IMR-90 (cell line): ENCODE results near the gene OSM. TPM values are rescaled to one million over a fixed set of nuclear protein-coding genes. Genes with fewer than 3 reads are reported as not detected.

Experiments
- ATAC-seq: fragments of 200-7000 bp; cut with Tn5 transposase; 2 replicates; pipeline ENCODE4 v1.9.1; 2020; ENCODE audit warnings: low read depth, mild to moderate bottlenecking, moderate library complexity
- BruUV-seq: library from RNA; stranded (reverse); fragments of 400-500 nt; replicated peaks from 2 replicates; lab custom pipeline; 2021; lab: Mats Ljungman, UMichigan
- CTCF ChIA-PET: fragments of 300-600 bp; formaldehyde crosslinking; extraction: SDS; loops from one replicate; lab custom pipeline; 2021; ENCODE audit warnings: antibody characterized with exemption; lab: Yijun Ruan, JAX
- POLR2A ChIA-PET: fragments of 300-600 bp; sonication (Branson Sonifier 250); formaldehyde crosslinking; loops from one replicate; lab custom pipeline; 2022; ENCODE audit warnings: antibody characterized with exemption; ENCODE audit not compliant: unreplicated experiment; lab: Charles Lee
- DNase-seq: peaks from one replicate; pipeline ENCODE4 v3.0.0; 2013
- H2AFZ ChIP-seq: replicated peaks from 2 replicates; pipeline ENCODE3; 2013; ENCODE audit warnings: low read length, mild to moderate bottlenecking; ENCODE audit not compliant: poor library complexity
- H2AK5ac ChIP-seq: 2 replicates; pipeline ENCODE4 v1.6.1; 2013; ENCODE audit warnings: low read depth, low read length, inconsistent platforms
- H2AK9ac ChIP-seq: replicated peaks from 2 replicates; pipeline ENCODE3; 2013; ENCODE audit warnings: mild to moderate bottlenecking, low read depth, low read length, moderate library complexity; ENCODE audit not compliant: poor library complexity
- H2BK120ac ChIP-seq: 2 replicates; pipeline ENCODE4 v1.6.1; 2013; ENCODE audit warnings: low read depth, low read length, inconsistent platforms
- H2BK15ac ChIP-seq: 3 replicates; pipeline ENCODE4 v1.6.1; 2013; ENCODE audit warnings: low read depth, low read length, inconsistent platforms
- H2BK20ac ChIP-seq: 2 replicates; pipeline ENCODE4 v1.6.1; 2013; ENCODE audit warnings: low read depth, mild to moderate bottlenecking, inconsistent platforms, low read length, moderate library complexity
- H2BK5ac ChIP-seq: 2 replicates; pipeline ENCODE4 v1.6.1; 2013; ENCODE audit warnings: mild to moderate bottlenecking, low read depth, low read length, inconsistent platforms; ENCODE audit not compliant: poor library complexity, severe bottlenecking
- H3K14ac ChIP-seq: replicated peaks from 2 replicates; pipeline ENCODE4 v1.6.1; 2013; ENCODE audit warnings: low read depth, low read length, inconsistent platforms
- H3K18ac ChIP-seq: 2 replicates; pipeline ENCODE4 v1.6.1; 2013; ENCODE audit warnings: low read depth, low read length, control low read depth
- H3K23ac ChIP-seq: 2 replicates; pipeline ENCODE4 v1.6.1; 2013; ENCODE audit warnings: low read depth, low read length, inconsistent platforms
- H3K27ac ChIP-seq: 2 replicates; pipeline ENCODE4 v1.5.1; 2013; ENCODE audit warnings: mild to moderate bottlenecking, control low read depth, low read length; ENCODE audit not compliant: insufficient read depth
- H3K27me3 ChIP-seq: 2 replicates; pipeline ENCODE4 v1.6.1; 2013; ENCODE audit warnings: low read length; ENCODE audit not compliant: control insufficient read depth, insufficient read depth
- H3K36me3 ChIP-seq: 2 replicates; pipeline ENCODE4 v1.6.1; 2013; ENCODE audit warnings: low read length, mixed read lengths; ENCODE audit not compliant: control insufficient read depth, insufficient read depth
- H3K4ac ChIP-seq: 2 replicates; pipeline ENCODE4 v1.6.1; 2013; ENCODE audit warnings: low read depth, low read length, inconsistent platforms
- H3K4me1 ChIP-seq: 2 replicates; pipeline ENCODE4 v1.6.1; 2013; ENCODE audit warnings: low read length, mixed read lengths; ENCODE audit not compliant: control insufficient read depth, insufficient read depth
- H3K4me2 ChIP-seq: 2 replicates; pipeline ENCODE4 v1.6.1; 2013; ENCODE audit warnings: low read depth, mild to moderate bottlenecking, control low read depth, low read length, moderate library complexity
- H3K4me3 ChIP-seq: 2 replicates; pipeline ENCODE4 v1.5.1; 2013; ENCODE audit warnings: low read depth, mild to moderate bottlenecking, control low read depth, low read length, moderate library complexity; ENCODE audit not compliant: insufficient read depth
- H3K56ac ChIP-seq: 2 replicates; pipeline ENCODE4 v1.6.1; 2013; ENCODE audit warnings: low read length, inconsistent platforms; ENCODE audit not compliant: insufficient read depth; ENCODE audit errors: extremely low read depth
- H3K79me1 ChIP-seq, 2 experiments: 2 replicates each; pipeline ENCODE4 v1.6.1; 2013; ENCODE audit warnings: low read length in 2 of 2, inconsistent platforms in 1 of 2, low read depth in 1 of 2
- H3K9ac ChIP-seq: 2 replicates; pipeline ENCODE4 v1.6.1; 2013; ENCODE audit warnings: low read depth, low read length, control low read depth
- H3K9me1 ChIP-seq: 2 replicates; pipeline ENCODE4 v1.6.1; 2013; ENCODE audit warnings: low read length, inconsistent platforms; ENCODE audit not compliant: insufficient read depth
- H3K9me3 ChIP-seq: 2 replicates; pipeline ENCODE4 v1.6.1; 2013; ENCODE audit warnings: low read length; ENCODE audit not compliant: control insufficient read depth, insufficient read depth
- H4K20me1 ChIP-seq: 2 replicates; pipeline ENCODE4 v1.6.1; 2013; ENCODE audit warnings: low read length, inconsistent platforms; ENCODE audit not compliant: insufficient read depth
- H4K5ac ChIP-seq: 2 replicates; pipeline ENCODE4 v1.6.1; 2013; ENCODE audit warnings: mild to moderate bottlenecking, low read depth, low read length, control low read depth
- H4K8ac ChIP-seq, 2 experiments: 2 replicates each; pipeline ENCODE4 v1.6.1; 2013; ENCODE audit warnings: low read depth in 2 of 2, low read length in 2 of 2, control low read depth in 1 of 2, inconsistent platforms in 1 of 2
- H4K91ac ChIP-seq: 2 replicates; pipeline ENCODE4 v1.6.1; 2013; ENCODE audit warnings: low read depth, low read length, inconsistent platforms; ENCODE audit not compliant: insufficient read depth
- BHLHE40 ChIP-seq: fragments of 150-350 bp; IDR thresholded peaks from 2 replicates; pipeline ENCODE4 v1.6.1; 2016; ENCODE audit warnings: mild to moderate bottlenecking, low read depth, low read length
- CEBPB ChIP-seq: IDR thresholded peaks from 2 replicates; pipeline ENCODE4 v1.6.1; 2012; ENCODE audit warnings: low read depth, low read length, improper control_type of control experiment
- FOS ChIP-seq: fragments of 150-350 bp; IDR thresholded peaks from 2 replicates; pipeline ENCODE4 v1.6.1; 2016; ENCODE audit warnings: low read depth, low read length
- MAFK ChIP-seq: IDR thresholded peaks from 2 replicates; pipeline ENCODE4 v1.6.1; 2012; ENCODE audit warnings: low read depth, low read length, improper control_type of control experiment
- MAZ ChIP-seq: IDR thresholded peaks from 2 replicates; pipeline ENCODE4 v1.6.1; 2012; ENCODE audit warnings: low read depth, mild to moderate bottlenecking, low read length, improper control_type of control experiment, moderate library complexity, borderline replicate concordance
- MXI1 ChIP-seq: IDR thresholded peaks from 2 replicates; pipeline ENCODE4 v1.6.1; 2012; ENCODE audit warnings: low read depth, mild to moderate bottlenecking, low read length, moderate library complexity, borderline replicate concordance
- NFE2L2 ChIP-seq: fragments of 150-350 bp; IDR thresholded peaks from 2 replicates; pipeline ENCODE4 v1.6.1; 2016; ENCODE audit warnings: low read depth, mild to moderate bottlenecking, low read length
- POLR2A ChIP-seq: IDR thresholded peaks from 2 replicates; pipeline ENCODE4 v1.6.1; 2012; ENCODE audit warnings: mild to moderate bottlenecking, low read depth, low read length
- RAD21 ChIP-seq: IDR thresholded peaks from 2 replicates; pipeline ENCODE4 v1.6.1; 2012; ENCODE audit warnings: low read length, improper control_type of control experiment
- RCOR1 ChIP-seq: IDR thresholded peaks from 2 replicates; pipeline ENCODE4 v1.6.1; 2012; ENCODE audit warnings: mild to moderate bottlenecking, low read length, improper control_type of control experiment; ENCODE audit not compliant: insufficient replicate concordance
- RFX5 ChIP-seq: IDR thresholded peaks from 2 replicates; pipeline ENCODE4 v1.8.0; 2012; ENCODE audit warnings: low read depth, mild to moderate bottlenecking, low read length, moderate library complexity
- SMC3 ChIP-seq: fragments of 150-350 bp; IDR thresholded peaks from 2 replicates; pipeline ENCODE4 v1.6.1; 2016; ENCODE audit warnings: low read depth, mild to moderate bottlenecking, antibody characterized with exemption, low read length, moderate library complexity
- WGBS, 2 experiments: methylation state at CpG; one replicate each; pipeline versions ENCODE4 v1.1.5 to v1.1.7; 2013; ENCODE audit warnings: missing lambda C conversion rate in 2 of 2; ENCODE audit not compliant: insufficient read length in 1 of 2; ENCODE audit errors: extremely low coverage in 2 of 2; 5-methylcytosine and 5-hydroxymethylcytosine counted together
- dilution Hi-C: fragments of 300-500 bp; cut with HindIII; formaldehyde crosslinking; loops from one replicate; pipeline ENCODE4 v1.14.3; 2018; ENCODE audit warnings: low sequenced_read_pairs; ENCODE audit not compliant: unreplicated experiment
- in situ Hi-C: fragments of 300-500 bp; cut with MboI; formaldehyde crosslinking; loops from 3 replicates; pipeline ENCODE4 v1.14.3; 2019; ENCODE audit warnings: low sequenced_read_pairs, inconsistent platforms, mixed read lengths
- intact Hi-C: fragments of 100-400 bp; cut with micrococcal nuclease; formaldehyde crosslinking; loops from 2 replicates; pipeline ENCODE4 v1.10.0; 2022
- polyA plus RNA-seq, 3 experiments: library from polyadenylated mRNA; depleted of rRNA; stranded (reverse); fragments of >200 nt; gene quantifications; 2 replicates each; pipeline ENCODE4 v1.2.3, GENCODE V29; 2012; ENCODE audit warnings: low replicate concordance in 1 of 3
- total RNA-seq: library from RNA; depleted of rRNA; stranded (reverse); fragments of >200 nt; gene quantifications from 2 replicates; pipeline ENCODE4 v1.2.3, GENCODE V29; 2012
- TF ChIP-seq, protein P1 (sequence below): conservative IDR thresholded peaks from 2 replicates; pipeline ENCODE4 v1.5.1; 2012; ENCODE audit warnings: mild to moderate bottlenecking, low read depth, low read length, improper control_type of control experiment
- TF ChIP-seq, protein P2 (sequence below): fragments of 150-350 bp; IDR thresholded peaks from 2 replicates; pipeline ENCODE4 v1.6.1; 2016; ENCODE audit warnings: low read depth, mild to moderate bottlenecking, low read length, moderate library complexity, borderline replicate concordance

The OSM gene
- total and polyA plus RNA-seq, 2 of the 4 experiments (the other 2 are of a cell fraction): not detected

DNA sequence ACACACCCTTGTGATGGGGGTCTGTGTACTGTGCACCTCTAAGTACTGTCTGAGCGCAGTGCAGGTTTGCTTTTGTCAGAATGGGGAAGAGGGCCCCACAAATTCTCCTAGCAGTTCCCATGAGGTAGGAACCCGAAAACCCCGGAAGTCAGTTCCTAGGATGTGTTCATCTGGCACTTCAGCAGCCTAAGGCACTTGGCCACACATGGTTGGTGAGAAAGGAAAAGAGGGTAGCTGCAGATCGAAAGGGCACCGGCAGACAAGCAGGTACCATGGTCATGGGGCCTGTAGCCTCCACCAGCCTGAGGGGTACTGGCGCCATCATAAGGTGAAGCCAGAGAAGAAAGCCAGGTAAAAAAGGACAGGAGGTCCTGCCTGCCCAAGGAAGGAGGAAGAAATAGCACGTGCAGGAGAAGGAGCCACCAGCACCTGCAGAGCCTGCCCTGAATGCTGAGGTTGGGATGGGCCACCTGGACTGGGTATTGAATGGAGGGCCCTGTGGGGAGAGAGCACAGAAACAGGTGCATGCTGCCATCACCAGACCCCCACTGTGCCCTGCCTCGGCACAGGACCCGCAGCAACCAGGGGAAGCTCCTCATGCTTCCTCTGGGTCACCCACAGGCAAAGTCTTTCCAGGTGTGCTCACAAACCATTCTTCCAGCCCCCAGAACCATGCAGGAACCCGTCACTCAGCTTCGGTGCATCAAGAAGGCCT lies 30.8 kb upstream of the OSM start:
- no peak overlapping the region for H3K4ac ChIP-seq
- H4K8ac ChIP-seq: no peak overlapping the region
- no peak overlapping the region for H3K4me2 ChIP-seq
- H2BK20ac ChIP-seq: no peak overlapping the region
- CTCF ChIA-PET: no interaction called here
- H2AFZ ChIP-seq: no peak overlapping the region
- H4K5ac ChIP-seq: no peak overlapping the region
- intact Hi-C loops: no loop called here
- no peak overlapping the region for H4K91ac ChIP-seq
- H3K27ac ChIP-seq: no peak overlapping the region
- H3K9ac ChIP-seq: no peak overlapping the region
- no peak for DNase-seq
- no peak overlapping the region for H3K56ac ChIP-seq
- TF ChIP-seq RAD21 (no peak), RFX5 (no peak), NFE2L2 (no peak), MXI1 (no peak), FOS (no peak), MAFK (no peak), MAZ (no peak), RCOR1 (no peak), BHLHE40 (no peak), SMC3 (no peak), POLR2A (no peak), CEBPB (no peak)
- TF ChIP-seq, protein P1, sequence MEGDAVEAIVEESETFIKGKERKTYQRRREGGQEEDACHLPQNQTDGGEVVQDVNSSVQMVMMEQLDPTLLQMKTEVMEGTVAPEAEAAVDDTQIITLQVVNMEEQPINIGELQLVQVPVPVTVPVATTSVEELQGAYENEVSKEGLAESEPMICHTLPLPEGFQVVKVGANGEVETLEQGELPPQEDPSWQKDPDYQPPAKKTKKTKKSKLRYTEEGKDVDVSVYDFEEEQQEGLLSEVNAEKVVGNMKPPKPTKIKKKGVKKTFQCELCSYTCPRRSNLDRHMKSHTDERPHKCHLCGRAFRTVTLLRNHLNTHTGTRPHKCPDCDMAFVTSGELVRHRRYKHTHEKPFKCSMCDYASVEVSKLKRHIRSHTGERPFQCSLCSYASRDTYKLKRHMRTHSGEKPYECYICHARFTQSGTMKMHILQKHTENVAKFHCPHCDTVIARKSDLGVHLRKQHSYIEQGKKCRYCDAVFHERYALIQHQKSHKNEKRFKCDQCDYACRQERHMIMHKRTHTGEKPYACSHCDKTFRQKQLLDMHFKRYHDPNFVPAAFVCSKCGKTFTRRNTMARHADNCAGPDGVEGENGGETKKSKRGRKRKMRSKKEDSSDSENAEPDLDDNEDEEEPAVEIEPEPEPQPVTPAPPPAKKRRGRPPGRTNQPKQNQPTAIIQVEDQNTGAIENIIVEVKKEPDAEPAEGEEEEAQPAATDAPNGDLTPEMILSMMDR: no peak
- TF ChIP-seq, protein P2, sequence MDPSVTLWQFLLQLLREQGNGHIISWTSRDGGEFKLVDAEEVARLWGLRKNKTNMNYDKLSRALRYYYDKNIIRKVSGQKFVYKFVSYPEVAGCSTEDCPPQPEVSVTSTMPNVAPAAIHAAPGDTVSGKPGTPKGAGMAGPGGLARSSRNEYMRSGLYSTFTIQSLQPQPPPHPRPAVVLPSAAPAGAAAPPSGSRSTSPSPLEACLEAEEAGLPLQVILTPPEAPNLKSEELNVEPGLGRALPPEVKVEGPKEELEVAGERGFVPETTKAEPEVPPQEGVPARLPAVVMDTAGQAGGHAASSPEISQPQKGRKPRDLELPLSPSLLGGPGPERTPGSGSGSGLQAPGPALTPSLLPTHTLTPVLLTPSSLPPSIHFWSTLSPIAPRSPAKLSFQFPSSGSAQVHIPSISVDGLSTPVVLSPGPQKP: no peak
- no peak overlapping the region for H2BK15ac ChIP-seq
- in situ Hi-C loops: no loop called here
- POLR2A ChIA-PET: no interaction called here
- no peak overlapping the region for H3K18ac ChIP-seq
- no peak overlapping the region for H3K4me3 ChIP-seq
- no peak overlapping the region for H2AK5ac ChIP-seq
- ATAC-seq: no peak
- dilution Hi-C loops: no loop called here
- H3K23ac ChIP-seq: no peak overlapping the region
- no TSS peak for BruUV-seq
- no peak overlapping the region for H3K14ac ChIP-seq
- H2BK120ac ChIP-seq: no peak overlapping the region
- H3K79me1 ChIP-seq: peaks cover 20 to 28% of the 10 kb centered on the region in 2 experiments
- no peaks in the 10 kb centered on the region for H3K9me3 ChIP-seq
- peaks cover 5% of the 10 kb centered on the region; the same call in 1 of the 2 replicates for H3K4me1 ChIP-seq
- H3K27me3 ChIP-seq: no peaks in the 10 kb centered on the region
- peaks cover 22% of the 10 kb centered on the region for H4K20me1 ChIP-seq
- WGBS, 2 experiments: 92% methylated on average over 9 of the region's 11 CpGs; no CpG with 5 or more reads in 1 of the 2 experiments
- H3K36me3 ChIP-seq: peaks cover 81% of the 10 kb centered on the region
- no peaks in the 10 kb centered on the region; the same call in 1 of the 2 replicates for H3K9me1 ChIP-seq
- H2AK9ac ChIP-seq: no peak overlapping the region
- H2BK5ac ChIP-seq: no peak overlapping the region
